Ecto neural progenitor cell (in vitro differentiated cells): ENCODE data around the gene PDE4D.
"Not testable (repeated sequence)": the region's sequence is repeated elsewhere in the genome, so short reads cannot be mapped to it uniquely, and the experiment has no call there.

Experiments used
- DNase-seq: peaks from one replicate; pipeline ENCODE4 v3.0.0-alpha.2; 2018; ENCODE audit warnings: low spot score

Gene PDE4D

DNA sequence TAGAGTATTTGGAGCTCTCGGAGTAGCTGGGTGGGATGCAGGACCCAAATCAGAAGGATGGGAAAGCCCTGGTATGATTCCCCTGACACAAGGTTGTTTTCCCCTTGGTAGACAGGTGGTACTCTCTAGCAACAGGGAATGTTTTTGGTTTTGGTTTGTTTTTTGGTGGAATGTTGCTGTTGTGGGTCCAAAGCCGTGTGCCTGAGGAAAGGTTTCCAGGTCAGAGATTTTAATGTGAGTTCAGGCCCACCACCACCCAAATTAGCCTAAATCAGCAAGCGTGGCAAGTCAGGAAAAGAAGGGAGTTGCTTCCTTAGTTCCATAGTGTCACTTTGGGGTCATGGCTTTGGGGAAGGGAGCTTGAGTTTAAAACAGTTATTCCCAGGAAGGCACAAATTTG, 925.2 kb downstream of the PDE4D start:
- no peak for DNase-seq

DNA sequence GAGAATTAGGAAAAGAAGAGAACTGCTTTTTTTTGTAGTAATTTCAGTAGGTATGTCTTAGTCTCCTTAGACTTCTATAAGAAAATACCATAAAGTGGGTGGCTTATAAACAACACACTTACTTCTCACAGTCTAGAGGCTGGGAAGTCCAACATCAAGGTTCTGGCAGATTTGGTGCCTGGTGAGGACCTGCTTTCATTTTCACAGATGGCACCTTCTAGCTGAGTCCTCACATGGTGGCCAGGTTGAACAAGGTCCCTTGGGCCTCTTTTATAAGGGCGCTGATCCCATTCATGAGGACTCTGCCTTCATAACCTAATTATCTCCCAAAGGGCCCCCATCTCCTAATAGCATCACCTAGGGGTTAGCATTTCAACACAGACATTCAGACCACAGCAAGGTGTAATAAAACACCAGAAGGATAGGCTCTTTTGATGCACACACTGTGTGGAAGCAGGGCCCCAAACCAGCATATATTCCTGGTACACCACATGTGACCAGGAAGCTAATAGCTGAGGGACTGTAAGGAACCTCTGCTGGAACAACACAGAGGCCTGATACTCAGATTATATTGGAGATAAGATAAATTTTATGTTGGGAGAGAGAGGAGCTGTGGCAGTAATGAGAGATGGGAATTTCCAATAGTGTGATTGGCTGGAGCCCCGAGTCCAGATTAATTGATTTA, 925.8 kb downstream of the PDE4D start:
- DNase-seq: no peak

DNA sequence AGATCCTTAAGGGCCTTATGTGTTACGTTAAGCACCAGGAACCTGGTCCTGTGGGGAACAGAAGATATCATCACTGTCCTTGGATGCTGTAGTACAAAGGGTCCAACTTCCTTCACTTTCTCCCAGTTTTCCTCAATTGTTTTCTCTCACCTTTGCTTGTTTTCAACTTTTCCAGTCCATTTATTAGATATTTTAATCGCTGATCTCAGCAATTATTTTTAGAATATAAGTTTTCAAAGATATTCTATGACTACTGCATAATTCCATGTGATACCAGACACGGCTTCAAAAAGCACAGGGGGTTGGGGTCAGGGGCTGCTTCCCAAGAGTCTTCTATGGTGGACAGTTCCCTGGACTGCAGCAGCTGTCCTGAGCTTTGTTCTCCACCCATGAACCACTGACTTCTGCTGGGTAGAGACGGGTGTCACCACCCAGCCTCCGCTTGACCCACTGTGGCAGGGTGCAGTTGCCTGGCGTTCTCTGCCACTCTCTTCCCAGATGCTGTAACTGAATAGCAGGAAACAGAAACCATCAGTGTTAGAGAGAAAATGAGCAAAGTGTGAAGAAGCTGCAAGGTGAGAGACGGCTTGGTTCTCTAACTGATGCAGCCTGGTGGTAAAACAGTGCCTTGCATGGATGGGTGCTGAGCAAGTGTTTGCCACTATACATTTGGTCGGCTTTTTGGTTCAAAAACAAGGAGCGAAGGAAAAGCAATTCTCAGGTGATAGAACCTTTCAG, 927.7 kb downstream of the PDE4D start:
- DNase-seq: no peak

DNA sequence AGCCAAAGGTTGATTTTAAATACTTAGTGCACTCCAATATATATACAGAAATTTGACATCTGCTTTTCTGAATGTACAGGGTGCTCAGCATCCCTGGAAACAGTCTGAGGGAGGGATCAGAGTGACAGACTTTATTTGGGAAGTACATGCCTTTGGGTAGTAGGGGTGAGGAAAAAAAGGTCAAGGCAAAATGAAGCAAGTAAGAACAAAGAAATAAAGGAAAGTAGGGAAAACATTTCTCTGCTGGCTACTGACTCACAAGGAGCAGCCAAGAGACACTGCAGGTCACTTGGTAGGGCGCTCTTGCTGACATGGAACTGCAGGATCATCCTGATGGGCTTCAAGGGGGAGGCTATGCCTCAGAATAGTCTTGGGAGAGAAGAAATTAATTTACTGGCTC, 929.7 kb downstream of the PDE4D start:
- DNase-seq: no peak

DNA sequence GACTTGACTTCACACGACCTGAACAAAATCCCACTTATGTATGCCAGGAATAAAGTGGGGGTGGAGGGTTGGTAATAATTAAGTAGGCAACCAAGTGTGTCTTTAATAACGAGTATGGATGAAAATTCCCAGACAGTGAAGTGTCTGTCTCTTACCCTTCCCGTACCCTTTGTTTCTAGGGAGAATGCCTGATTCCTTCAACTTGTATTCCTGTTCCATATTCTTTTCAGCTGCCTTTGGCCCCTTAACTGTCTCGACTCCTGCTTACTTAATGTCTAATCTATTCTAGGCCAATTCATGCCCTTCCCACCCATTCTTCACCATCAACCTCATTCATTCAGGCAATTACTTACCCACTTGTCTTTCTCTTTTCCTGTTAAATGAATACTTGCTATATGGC, 930.2 kb downstream of the PDE4D start:
- no peak for DNase-seq

DNA sequence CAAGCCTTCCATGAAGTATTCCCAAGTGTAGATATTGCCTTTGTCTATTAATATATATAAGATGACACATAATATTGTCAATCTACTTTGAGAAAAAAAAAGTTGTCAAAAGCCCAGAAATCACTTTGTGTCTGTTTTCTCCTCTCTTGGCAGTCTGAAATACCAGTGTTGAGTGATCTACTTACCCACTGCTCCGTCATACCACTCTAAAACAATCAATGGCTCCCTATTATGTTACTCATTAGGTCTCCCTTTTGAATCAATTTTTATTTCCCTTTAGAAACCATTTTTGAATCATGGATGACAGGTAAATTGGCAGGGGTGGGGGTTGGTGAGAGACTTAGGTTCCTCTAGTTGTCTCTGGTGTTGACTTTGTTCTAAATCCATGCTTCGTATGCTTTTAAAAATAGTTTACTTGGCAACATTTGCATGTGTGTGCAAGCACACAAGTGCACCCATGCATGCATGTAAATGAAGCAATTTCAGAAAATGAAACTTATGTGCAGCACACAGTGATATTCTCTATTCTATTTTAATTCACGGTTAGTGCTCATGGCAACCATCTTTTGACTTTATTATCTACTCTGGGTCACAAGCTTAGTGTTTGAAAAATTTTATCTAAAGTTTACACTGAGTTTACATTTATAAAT, 931.8 kb downstream of the PDE4D start:
- DNase-seq: no peak

DNA sequence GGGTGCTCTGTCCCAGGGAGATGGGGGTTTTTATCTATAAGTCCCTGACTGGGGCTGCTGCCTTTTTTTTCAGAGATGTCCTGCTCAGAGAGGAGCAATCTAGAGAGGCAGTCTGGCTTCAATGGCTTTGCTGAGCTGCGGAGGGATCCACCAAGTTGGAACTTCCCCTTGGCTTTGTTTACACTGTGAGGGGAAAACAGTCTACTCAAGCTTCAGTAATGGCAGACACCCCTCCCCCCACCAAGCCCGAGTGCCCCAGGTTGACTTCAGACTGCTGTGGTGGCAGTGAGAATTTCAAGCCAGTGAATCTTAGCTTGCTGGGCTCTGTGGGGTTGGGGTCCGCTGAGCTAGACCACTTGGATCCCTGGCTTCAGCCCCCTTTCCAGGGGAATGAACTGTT, 934.8 kb downstream of the PDE4D start:
- no peak for DNase-seq

DNA sequence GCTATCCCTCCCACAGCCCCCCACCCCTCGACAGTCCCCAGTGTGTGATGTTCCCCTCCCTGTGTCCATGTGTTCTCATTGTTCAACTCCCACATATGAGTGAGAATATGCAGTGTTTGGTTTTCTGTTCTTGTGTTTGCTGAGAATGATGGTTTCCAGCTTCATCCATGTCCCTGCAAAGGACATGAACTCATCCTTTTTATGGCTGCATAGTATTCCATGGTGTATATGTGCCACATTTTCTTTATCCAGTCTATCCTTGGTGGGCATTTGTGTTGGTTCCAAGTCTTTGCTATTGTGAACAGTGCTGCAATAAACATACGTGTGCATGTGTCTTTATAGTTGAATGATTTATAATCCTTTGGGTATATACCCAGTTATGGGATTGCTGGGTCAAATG, 940.3 kb downstream of the PDE4D start:
- not testable (repeated sequence) for DNase-seq

DNA sequence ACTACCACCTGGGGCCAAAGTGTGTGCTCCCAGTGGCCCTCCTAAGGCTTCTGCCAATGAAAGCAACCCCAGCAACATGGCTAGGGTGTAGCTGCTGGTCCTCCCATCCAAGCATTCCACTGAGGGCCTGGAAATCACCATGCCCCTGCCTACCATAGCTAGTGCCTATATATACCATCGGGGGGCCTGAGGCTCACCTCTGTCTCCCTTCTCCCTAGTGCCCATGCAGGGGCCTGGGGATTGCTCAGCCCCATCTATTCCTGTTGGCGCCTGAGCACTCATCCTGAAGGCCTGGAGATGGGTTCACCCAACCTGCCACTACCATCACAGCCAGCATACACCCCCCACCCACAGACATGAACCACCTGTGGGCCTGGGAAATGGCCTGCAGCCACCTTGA, 943.3 kb downstream of the PDE4D start:
- DNase-seq: no peak

DNA sequence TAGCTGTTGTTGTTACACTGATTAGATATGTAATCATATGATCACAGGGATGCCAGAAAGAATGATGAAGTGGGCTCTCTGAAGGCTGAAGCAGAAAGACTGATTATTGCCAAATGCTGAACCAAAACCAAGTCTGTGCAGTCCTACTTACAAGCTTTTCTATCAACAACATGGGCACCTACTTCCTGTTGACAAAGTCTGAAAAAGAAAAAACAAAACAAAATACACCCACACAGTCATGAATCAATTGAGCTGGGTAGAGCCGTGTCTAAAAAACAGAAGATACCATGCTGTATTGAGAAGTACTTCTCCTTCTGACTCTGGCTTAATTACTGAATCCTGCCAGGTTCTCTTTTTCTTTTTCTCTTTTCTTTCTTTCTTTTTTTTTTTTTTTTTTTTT, 947.3 kb downstream of the PDE4D start:
- no peak for DNase-seq

DNA sequence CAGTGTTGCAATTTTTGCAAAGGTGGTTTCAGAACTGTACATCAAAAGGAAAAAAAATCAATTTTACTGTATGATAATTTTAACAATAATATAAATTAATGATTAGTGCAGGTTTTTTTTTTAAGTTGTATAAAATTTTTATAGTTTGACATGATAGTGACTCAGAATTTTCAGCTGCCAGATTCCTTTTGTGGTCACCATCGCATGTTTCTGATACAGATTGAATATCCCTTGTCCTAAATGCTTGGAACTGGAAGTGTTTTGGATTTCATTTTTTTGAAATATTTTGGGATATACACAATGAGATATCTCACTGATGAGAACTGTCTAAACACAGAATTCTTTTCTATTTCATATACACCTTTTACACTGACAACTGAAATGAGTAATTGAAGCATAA, 949.3 kb downstream of the PDE4D start:
- DNase-seq: no peak

DNA sequence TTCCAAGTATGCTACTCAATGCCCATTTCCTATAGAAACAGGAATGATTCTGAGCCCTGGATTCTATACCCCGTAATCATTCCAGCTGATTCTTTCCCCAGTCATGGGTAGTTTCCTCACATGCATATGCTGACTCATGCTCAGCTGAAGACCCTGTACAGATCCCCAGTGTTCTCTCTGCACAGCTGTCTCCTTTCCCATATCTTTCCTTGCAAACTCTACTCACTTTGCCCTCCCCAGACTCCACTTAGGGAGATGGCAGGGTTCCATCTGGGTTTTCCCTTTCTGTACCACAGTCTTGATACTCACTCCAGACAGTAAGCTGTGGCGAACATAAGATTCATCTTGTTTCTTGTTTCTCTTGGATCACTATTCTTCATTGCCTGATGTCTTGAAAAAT, 953.1 kb downstream of the PDE4D start:
- DNase-seq: no peak

DNA sequence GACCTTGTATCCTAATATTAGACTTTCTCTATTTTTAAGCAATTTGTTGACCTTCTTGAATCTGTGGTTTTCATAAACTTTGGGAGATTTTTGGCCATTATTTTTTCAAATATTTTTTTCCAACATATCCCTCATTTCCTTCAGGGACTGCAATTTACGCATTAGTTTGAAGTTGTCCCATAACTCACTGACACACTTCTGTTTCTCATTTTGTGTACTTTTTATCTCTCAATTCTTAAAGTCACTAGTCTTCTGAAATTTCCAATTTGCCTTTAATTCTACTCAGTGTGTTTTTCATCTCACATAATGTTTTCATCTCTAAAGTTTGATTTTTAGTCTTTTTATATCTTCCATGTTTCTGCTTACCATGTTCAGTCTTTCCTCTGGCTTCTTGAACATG, 953.9 kb downstream of the PDE4D start:
- no peak for DNase-seq

DNA sequence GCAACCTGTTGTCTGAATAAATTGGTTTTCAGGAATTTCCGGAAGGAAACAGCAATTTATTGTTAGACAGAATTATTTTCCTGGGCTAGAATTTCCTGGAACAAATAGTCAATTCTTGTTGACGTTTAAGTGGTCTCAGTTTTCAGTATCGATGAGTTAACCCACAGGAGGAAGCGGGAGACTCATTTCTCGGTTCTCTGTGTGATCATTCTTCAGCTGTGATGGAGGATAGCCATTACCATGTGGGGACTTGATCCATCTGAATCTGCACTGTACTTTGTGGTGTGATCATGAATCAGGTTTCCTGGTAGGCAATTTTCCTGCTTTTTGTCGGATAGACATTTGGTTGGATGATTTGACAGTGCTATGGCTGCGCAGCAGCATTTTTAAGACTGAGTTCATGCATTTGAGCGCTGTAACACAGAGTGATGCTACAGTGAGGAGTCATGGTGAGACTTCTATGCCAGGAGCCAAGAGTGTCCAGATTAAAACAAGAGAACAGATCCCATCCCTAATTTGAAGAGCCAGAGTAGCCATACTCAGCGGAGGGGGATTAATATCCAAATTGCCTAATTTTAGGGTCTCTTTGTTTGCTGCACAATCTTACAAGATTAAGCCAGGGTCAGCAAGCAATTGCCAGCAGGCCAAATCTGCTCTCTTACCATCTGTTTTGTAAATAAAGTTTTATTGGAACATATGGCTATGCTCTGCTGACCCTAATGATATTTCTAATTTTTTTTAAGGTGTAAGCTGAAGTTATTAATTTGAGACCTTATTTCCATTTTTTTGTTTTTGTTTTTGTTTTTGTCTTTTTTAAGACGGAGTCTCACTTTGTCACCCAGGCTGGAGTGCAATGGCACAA, 954.7 kb downstream of the PDE4D start:
- no peak for DNase-seq

DNA sequence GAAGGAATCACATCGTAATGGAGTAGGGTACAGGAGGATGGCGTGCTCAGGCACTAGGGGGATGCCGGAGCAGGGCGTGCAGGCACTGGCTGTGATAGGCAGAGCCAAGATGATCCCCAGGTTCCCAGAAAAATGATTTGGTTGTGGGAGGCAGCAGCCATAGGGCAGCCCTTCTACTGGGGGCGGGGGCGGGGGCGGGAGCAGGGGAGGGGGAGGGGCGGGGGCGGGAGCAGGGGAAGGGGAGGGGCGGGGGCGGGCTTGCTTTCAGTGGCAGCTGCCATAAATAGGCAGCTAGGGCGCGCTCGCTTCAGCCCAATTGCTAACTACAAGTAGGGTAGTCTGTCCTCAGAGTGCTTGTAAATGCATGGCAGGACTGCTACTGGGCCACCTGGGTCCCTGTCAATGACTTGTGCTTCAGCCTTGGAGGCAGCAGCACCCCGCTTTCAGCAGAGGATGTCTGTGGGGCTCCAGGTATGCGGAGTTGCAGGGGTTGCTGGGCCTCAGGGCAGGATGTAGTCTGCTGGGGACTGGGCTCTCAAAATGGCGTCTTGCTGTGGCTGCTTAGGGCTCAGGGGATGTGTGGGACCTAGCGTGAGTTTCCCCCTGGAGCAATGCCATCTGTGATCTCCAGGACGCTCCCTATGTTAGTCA, 956.4 kb downstream of the PDE4D start:
- DNase-seq: peak; percentile 62

DNA sequence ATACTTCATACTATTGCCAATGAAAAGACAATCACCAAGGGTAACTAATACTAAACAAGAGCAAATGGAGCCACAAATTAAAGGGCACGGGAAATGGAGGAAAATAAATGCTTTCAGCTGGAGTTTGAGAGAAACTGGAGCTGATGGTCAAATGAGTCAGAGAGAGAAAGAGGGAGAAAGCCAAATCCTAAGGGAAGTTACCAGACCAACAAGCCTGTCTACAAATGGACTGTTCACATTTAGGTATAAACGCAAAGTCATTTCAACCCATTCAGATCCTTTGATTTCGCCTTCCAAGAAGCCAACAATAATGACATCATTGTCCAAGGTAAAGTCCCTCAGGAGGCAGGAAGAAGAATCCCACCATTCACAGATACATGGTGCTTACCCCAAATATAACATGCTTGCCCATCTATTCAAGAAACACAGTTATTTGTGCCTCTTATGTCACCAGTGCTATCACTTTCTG, 958.9 kb downstream of the PDE4D start:
- no peak for DNase-seq

DNA sequence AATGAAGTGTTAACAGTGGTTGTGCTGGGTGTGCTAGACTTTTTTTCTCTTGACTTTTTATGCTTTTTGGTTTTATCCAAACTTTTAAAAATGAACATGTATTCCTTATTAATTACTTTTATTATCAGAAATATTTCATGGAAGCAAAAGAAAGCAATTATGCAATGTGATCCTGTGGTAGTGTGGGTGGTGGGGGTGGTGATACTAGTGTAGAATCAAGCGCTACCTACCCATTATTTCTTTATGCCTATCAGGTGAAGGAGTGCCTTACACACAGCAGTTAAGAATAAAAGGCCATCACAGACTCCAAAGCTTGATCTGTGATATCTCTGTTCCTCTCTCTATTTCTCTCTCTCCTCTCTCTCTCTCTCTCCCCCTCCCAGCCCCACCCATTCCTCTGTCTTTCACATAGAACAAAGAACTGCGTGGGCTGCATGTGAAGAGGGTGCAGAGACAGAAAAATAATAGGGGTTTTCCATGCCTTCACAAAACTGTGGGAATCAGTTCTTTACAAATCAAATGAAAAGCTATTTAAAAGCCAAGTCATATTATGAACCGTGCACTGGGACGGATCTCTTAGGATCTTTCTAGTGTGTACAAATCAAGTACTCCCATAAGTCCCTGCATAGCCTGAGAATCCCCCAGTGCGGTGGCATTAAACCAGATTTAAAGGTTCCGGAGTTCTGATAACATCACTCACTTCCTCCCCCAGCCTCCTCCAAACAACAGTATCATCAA, 959.5 kb downstream of the PDE4D start:
- DNase-seq: no peak

DNA sequence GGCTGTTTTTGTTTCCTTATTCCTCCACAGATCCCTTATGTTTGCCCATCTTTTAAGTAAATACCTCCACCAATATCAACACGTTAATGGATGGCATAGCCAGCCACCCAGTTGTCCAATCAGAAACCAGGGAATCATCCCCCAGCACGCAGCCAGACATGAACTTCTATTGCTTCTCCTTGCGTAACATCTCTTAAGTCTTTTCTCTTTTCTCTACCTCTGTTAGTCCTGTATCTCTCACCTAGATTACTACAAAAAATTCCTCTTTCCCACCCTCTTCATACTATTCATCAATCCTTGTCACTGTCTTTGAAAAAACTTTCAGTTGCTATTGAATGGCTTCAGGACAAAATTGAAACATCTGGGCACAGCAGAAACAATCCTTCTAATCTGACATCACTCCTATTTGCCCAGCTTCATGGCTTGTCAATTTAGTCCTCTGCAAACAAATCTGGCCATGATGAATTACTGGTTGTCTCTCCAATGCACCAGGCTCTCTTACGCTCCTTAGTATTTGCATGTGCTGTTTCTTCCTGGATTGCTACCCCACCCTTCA, 961.4 kb downstream of the PDE4D start:
- no peak for DNase-seq

DNA sequence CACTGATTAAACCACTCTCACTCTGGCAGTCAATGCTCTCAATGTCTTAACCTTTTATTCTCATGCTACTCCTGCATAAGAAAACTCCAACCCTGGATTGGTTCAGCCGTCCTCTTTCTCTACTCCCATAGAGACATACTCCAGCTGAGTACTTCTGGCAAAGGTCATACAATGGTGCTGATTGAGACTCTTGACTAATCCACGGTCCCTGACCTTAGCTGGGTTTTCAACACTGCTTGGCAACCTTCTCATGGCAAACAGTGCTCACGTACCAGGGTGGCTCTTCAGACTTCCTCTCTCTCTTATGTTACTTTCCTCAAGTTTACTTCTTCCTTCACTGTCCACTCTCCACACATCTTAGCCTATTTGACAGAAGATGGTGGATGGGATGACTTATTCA, 963.0 kb downstream of the PDE4D start:
- DNase-seq: no peak

DNA sequence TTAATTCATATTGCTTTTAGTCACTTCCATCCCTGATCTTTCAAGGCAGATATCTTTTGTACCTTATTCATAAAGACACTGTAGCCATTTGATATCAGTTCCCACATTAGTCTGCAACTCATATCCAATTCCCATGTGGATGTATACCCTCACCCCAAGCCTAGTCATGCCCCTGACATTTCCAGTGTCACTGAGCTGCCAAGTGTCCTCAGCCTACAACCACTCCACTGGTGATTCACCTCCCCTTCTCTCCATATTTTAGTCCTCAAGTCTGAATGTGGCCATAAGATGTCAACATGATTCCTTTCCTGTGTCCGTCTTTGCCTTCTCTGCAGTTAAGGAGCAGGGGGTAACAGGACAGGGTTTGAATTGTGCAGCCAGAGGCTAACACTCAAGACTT, 963.8 kb downstream of the PDE4D start:
- no peak for DNase-seq

DNA sequence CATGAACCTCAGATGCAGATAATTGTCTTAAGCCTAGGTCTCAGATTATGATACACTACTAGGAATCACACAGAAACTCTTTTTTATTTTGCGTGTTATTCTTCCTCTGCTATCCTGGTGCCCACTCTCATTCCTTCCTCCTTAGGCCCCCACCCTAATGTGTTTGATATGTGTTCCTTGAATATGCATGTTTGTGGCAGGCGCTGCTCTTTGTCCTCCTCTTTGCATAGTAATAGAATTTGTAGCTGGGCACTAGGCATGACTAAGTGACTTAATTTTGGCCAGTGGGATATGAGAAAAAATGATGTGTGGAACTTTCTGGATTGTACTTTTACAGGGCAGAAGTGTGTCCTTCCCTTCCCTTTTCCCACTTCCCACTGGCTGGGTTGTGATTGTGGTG, 965.6 kb downstream of the PDE4D start:
- no peak for DNase-seq
